Epithelial cell of proximal tubule (primary cell): ENCODE measurements around the gene PLPP2. TPM values are rescaled to one million over a fixed set of nuclear protein-coding genes. Genes with fewer than 3 reads are reported as not detected.

Source experiments
- DNase-seq: peaks from one replicate; pipeline ENCODE4 v3.0.0-alpha.2; 2011; ENCODE audit warnings: low read depth
- H3K4me3 ChIP-seq: 2 replicates; pipeline ENCODE4 v1.5.1; 2011; ENCODE audit warnings: low read depth, mild to moderate bottlenecking, low read length
- CTCF ChIP-seq: conservative IDR thresholded peaks from 2 replicates; pipeline ENCODE4 v1.5.1; 2012; ENCODE audit warnings: low read depth, mild to moderate bottlenecking, low read length
- total RNA-seq: library from RNA; depleted of rRNA; stranded (reverse); fragments of >200 nt; gene quantifications from 2 replicates; pipeline ENCODE4 v1.2.3, GENCODE V29; 2015

PLPP2 gene
- 45.2 and 51.7 TPM in 2 replicates for total RNA-seq

DNA sequence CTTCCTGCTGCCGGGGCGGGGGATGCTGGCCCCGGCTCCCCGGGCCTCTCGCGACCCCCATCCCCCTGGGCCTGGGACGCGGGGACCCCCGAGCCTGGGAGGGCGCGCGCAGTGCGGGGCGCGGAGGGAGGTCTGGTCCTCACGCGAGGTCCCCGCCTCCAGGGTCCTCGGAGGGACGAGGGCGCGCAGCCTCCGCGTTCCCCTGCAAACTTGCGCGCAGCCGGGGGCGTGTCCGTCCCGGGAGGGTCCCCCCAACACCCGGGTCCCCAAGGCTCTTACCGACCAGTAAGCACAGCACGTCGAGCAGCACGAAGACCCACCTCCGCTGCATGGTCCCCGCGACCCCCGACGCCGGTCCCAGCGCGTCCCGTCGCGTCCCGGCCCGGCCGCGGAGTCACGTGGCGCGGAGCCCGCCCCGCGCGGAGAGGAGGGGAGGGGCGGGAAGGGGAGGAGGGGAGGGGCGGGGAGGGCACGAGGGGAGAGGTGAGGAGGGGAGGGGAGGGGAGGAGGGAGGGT lies at the start of gene PLPP2:
PLPP2 (minus strand) TSS at position 398 of the 516 bp plus-strand sequence; CDS start at position 331, 67 bp downstream.
- TF ChIP-seq CTCF: no peak
- no peak for DNase-seq
- H3K4me3 ChIP-seq: peak within 1 kb of the TSS; percentile 58

GRCh38 chr19:340620-341385 lies 49.6 kb upstream of the PLPP2 start:
- no peak for DNase-seq

DNA sequence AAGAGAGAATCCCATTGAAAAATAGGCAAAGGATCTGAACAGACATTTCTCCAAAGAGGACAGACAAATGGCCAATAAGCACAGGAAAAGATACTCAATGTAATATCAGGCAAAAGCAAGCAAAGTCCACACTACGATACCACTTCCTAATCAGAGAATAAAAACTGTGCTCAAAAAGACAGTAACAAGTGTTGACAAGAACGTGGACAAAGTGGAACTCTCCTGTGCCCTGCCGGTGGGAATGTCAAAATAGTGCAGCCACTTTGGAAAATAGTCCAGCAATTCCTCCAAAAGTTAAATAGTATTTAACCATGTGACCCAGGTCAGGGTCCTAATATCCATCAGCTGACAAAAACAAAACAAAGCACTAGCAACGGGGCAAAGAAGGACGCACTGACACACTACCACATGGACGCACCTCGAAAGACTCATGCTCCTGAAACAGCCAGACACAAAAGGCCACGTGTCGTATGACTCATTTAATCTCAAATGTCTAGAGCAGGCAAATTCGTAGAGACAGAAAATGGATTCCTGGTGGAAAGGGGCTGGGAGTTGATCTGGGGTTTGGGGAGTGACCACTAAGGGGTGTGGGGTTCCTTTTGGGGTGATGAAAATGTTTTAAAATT lies 48.2 kb upstream of the PLPP2 start:
- TF ChIP-seq CTCF: no peak
- DNase-seq: no peak
- no peak overlapping the region for H3K4me3 ChIP-seq

More at GRCh38 chr19:340620-341385, 49.6 kb upstream of the PLPP2 start:
- no peak overlapping the region for H3K4me3 ChIP-seq
- no peak for TF ChIP-seq CTCF

- DNase-seq: no peak
- no peak for TF ChIP-seq CTCF
- no peak overlapping the region for H3K4me3 ChIP-seq
Observed at GRCh38 chr19:338421-338820, 47.2 kb upstream of the PLPP2 start.

GRCh38 chr19:336067-336614 lies 44.9 kb upstream of the PLPP2 start:
- no peak for TF ChIP-seq CTCF
- no peak for DNase-seq
- H3K4me3 ChIP-seq: no peak overlapping the region

- TF ChIP-seq CTCF: no peak
- no peak for DNase-seq
- no peak overlapping the region for H3K4me3 ChIP-seq
Observed at GRCh38 chr19:335486-336066, 44.4 kb upstream of the PLPP2 start.
